ENCODE data around the gene PLEKHA8. TPM values are rescaled to one million over a fixed set of nuclear protein-coding genes. Genes with fewer than 3 reads are reported as not detected.

The PLEKHA8 gene
- total RNA-seq, 6 experiments from 2014 or later = 2.7 to 8.1 (median 4.4) TPM

DNA sequence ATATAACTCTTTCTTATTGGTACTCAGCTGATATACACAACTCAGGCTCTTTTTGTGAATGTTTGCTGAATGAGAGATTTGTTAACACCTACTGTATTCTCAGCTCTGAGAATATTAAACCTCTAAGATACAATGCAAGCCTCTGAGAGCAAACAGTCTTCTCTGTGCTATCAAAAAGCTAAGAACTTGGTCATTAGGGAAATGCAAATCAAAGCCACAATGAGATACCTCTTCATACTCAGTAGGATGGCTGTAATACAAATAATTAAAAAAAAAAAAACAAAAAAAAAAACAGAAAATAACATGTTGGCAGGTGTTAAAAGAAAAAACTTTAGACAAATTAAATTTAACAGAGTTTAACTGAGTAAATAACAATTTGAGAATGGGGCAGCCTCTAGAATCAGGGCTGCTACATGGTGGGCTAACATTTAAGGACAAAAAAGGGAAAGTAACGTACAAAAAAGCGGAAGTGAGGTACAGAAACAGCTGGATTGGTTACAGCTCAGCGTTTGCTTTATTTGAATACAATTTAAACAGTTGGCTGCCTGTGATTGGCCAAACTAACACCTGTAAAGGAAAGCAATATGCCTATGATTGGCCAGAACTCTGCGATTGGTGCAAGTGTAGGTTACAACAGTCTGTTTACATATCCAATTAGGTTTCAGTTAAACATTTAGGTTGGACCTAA lies 91.8 kb downstream of the PLEKHA8 start:
- H3K4me3 ChIP-seq = no peak overlapping the region
- intact Hi-C loops (cut with DNase I) = no loop called here
- H3K27me3 ChIP-seq = no peaks in the 10 kb centered on the region
- no peaks in the 10 kb centered on the region for H3K36me3 ChIP-seq
- no peak for ATAC-seq
- no peak overlapping the region for H3K27ac ChIP-seq
- H3K4me1 ChIP-seq = peaks cover 0 to 18% (median 8%) of the 10 kb centered on the region in 4 donors
- DNase-seq = no peak
- no peaks in the 10 kb centered on the region for H3K9me3 ChIP-seq
- WGBS (ENCODE audit: insufficient coverage, low coverage, low lambda C conversion rate, missing lambda C conversion rate) = 78% methylated on average over 4 of the region's 4 CpGs
- TF ChIP-seq, protein P1, sequence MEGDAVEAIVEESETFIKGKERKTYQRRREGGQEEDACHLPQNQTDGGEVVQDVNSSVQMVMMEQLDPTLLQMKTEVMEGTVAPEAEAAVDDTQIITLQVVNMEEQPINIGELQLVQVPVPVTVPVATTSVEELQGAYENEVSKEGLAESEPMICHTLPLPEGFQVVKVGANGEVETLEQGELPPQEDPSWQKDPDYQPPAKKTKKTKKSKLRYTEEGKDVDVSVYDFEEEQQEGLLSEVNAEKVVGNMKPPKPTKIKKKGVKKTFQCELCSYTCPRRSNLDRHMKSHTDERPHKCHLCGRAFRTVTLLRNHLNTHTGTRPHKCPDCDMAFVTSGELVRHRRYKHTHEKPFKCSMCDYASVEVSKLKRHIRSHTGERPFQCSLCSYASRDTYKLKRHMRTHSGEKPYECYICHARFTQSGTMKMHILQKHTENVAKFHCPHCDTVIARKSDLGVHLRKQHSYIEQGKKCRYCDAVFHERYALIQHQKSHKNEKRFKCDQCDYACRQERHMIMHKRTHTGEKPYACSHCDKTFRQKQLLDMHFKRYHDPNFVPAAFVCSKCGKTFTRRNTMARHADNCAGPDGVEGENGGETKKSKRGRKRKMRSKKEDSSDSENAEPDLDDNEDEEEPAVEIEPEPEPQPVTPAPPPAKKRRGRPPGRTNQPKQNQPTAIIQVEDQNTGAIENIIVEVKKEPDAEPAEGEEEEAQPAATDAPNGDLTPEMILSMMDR (IDR thresholded peaks at IDR 0.05) = no peak
- TF ChIP-seq POLR2A (IDR thresholded peaks at IDR 0.05) = no peak

DNA sequence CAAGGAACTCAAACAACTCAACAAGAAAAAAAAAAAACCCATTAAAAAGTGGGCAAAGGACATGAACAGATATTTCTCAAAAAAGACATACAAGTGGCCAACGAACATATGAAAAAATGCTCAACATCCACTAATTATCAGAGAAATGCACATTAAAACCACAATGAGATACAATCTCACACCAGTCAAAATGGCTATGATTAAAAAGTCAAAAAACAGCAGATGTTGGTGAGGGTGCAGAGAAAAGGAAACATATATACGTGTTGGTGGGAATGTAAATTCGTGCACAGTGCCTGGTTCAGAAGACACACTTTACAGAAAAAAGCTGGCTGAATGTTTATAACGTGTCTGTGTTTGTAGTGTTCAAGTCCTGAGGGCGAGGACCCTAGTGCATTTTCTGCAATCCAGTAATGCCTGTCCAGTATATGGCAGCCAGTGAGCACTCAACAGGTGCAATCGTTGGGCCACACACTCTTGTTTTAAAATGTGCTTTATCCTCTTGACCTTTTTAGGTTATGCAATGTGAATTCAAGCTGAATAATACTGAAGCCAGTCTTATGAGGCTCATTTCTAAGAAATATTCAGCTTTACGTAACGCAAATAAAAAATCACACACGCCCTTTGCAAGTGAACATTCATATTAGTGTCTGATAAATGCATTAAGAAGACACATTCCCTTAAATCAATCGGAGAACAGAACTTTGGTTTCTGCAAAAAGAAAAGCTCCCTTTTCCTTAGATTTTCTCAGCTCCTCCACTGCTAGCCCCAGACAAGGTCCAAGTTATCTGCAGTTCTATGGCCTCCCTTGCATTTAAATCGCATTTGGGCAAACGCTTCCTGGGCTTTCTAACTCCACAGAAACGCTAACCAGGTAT lies 105.8 kb downstream of the PLEKHA8 start:
- ATAC-seq (peak in 1 of 4 donors; percentile 20), DNase-seq (no peak)
- H3K27ac ChIP-seq = peak overlapping the region; percentile 19 to 84 (median 55)
- no peaks in the 10 kb centered on the region for H3K9me3 ChIP-seq
- TF ChIP-seq, protein P1 (IDR thresholded peaks at IDR 0.05) = no peak
- TF ChIP-seq POLR2A (IDR thresholded peaks at IDR 0.05) = no peak
- 41% methylated on average over 13 of the region's 13 CpGs for WGBS (ENCODE audit: insufficient coverage, low coverage, low lambda C conversion rate, missing lambda C conversion rate)
- peaks cover 0 to 6% (median 0%) of the 10 kb centered on the region in 4 donors for H3K4me1 ChIP-seq
- no peaks in the 10 kb centered on the region for H3K36me3 ChIP-seq
- H3K4me3 ChIP-seq = peak overlapping the region; percentile 48 to 89 (median 66)
- intact Hi-C loops (cut with DNase I) = no loop called here
- H3K27me3 ChIP-seq = no peaks in the 10 kb centered on the region

DNA sequence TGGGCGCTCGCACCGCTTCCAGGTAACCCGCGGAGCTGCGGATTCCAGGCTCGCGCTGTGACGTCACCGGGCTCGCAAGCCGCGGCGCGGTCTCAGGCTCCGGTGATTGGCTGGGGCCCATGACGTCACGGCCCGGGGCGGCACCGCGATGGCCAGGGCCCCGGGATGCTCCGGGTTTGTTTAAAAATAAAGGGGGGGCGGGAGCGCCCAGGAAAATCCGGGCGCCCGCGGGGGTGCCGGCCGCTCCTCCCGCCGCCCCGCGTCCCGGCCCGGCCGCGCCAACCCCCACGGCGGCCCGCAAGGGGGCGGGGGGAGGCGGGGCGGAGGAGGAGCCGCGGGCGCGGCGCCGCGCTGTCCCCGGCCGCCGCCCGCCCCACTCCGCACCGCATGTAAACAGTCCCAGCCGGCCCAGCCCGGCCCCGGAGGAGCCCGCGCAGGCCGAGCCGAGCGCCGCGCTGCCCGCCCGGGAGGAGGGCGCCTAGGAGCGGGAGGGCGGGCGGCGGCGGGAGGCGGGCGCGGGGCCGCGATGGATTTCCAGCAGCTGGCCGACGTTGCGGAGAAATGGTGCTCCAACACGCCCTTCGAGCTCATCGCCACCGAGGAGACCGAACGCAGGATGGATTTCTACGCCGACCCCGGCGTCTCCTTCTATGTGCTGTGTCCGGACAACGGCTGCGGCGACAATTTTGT lies 106.5 kb downstream of the PLEKHA8 start, which contains the start of gene MTURN:
Gene MTURN, plus strand, starts transcription at position 376 of the 690 bp plus-strand sequence. Its CDS starts 151 bp downstream, at position 527.
- peak within 1 kb of the TSS; percentile 66 to 89 (median 85) for H3K4me3 ChIP-seq
- DNase-seq (peak; percentile 89 to 94 (median 90)), ATAC-seq (peak; percentile 82 to 91 (median 88))
- TF ChIP-seq POLR2A (IDR thresholded peaks at IDR 0.05) = peak; percentile 49
- TF ChIP-seq, protein P1 (IDR thresholded peaks at IDR 0.05) = peak in 1 of 4 donors; percentile 25
- H3K36me3 ChIP-seq = no peaks in the 10 kb centered on the region
- intact Hi-C loops (cut with DNase I) = no loop called here
- H3K27ac ChIP-seq = peak within 1 kb of the TSS; percentile 47 to 84 (median 75)
- H3K4me1 ChIP-seq = peaks cover 0 to 6% (median 0%) of the 10 kb centered on the region in 4 donors
- H3K27me3 ChIP-seq = no peaks in the 10 kb centered on the region
- no peaks in the 10 kb centered on the region for H3K9me3 ChIP-seq
- WGBS (ENCODE audit: insufficient coverage, low coverage, low lambda C conversion rate, missing lambda C conversion rate) = 0% methylated on average over 20 of the region's 99 CpGs

All from right lobe of liver (tissue), 6 donors.